Hypothalamus (tissue), 51 donors: ENCODE results near the gene THAP4.
"Not testable (repeated sequence)": the region's sequence is repeated elsewhere in the genome, so short reads cannot be mapped to it uniquely, and the experiment has no call there.

ENCODE experiments used
- DNase-seq, 51 donors: peaks; one replicate each; lab custom pipeline; 2025; lab: John Stamatoyannopoulos, UW

The THAP4 gene

GRCh38 chr2:241666627-241667400 lies 29.9 kb upstream of the THAP4 start:
- DNase-seq: peak in 16 of 51 donors; percentile 10 to 58 (median 28)

- peak in 4 of 51 donors; percentile 5 to 43 (median 32) for DNase-seq
Observed at GRCh38 chr2:241665731-241666440, 28.9 kb upstream of the THAP4 start.

GRCh38 chr2:241662731-241663130 lies 25.8 kb upstream of the THAP4 start:
- not testable (repeated sequence) for DNase-seq

- DNase-seq: no peak
Observed at GRCh38 chr2:241660593-241661213, 23.7 kb upstream of the THAP4 start.

GRCh38 chr2:241659150-241659739 lies 22.3 kb upstream of the THAP4 start:
- peak in 28 of 51 donors; percentile 14 to 71 (median 45) for DNase-seq

GRCh38 chr2:241658296-241658695 lies 21.3 kb upstream of the THAP4 start:
- DNase-seq: no peak

- no peak for DNase-seq
Observed at GRCh38 chr2:241657786-241658254, 20.9 kb upstream of the THAP4 start.

GRCh38 chr2:241656190-241656741 lies 19.3 kb upstream of the THAP4 start:
- no peak for DNase-seq

- DNase-seq: no peak
Observed at GRCh38 chr2:241655516-241656189, 18.7 kb upstream of the THAP4 start.

GRCh38 chr2:241654551-241654950 lies 17.6 kb upstream of the THAP4 start:
- DNase-seq: no peak

GRCh38 chr2:241653210-241653750 lies 16.3 kb upstream of the THAP4 start:
- DNase-seq: no peak

GRCh38 chr2:241652722-241653121 lies 15.8 kb upstream of the THAP4 start:
- no peak for DNase-seq

GRCh38 chr2:241652142-241652541 lies 15.2 kb upstream of the THAP4 start:
- no peak for DNase-seq

- no peak for DNase-seq
Observed at GRCh38 chr2:241649927-241650326, 13.0 kb upstream of the THAP4 start.

- DNase-seq: peak in 2 of 51 donors; percentile 13 to 42
Observed at GRCh38 chr2:241649404-241649803, 12.4 kb upstream of the THAP4 start.

GRCh38 chr2:241648453-241648852 lies 11.5 kb upstream of the THAP4 start:
- DNase-seq: no peak

- DNase-seq: no peak
Observed at GRCh38 chr2:241645915-241646645, 9.1 kb upstream of the THAP4 start.

- DNase-seq: no peak
Observed at GRCh38 chr2:241645056-241645914, 8.3 kb upstream of the THAP4 start.
